Spleen (tissue), 11 donors: ENCODE results near the gene PCSK6. TPM values are rescaled to one million over a fixed set of nuclear protein-coding genes. Genes with fewer than 3 reads are reported as not detected.
A peak's percentile ranks its signal among the peaks of the same experiment; 100 is the strongest.

Source experiments
- DNase-seq: peaks from one replicate; pipeline ENCODE4 v3.0.0-alpha.2; 2020
- H3K27ac ChIP-seq, 8 donors: fragments of 200-600 bp; sonication (generic) in 7 of 8; 1 replicate in 4 of 8; 2 replicates in 4 of 8; pipeline versions ENCODE4 v1.5.0 to v1.8.0; 2016 to 2021; ENCODE audit warnings: inconsistent platforms in 4 of 8, mild to moderate bottlenecking in 4 of 8, moderate library complexity in 1 of 8
- H3K27me3 ChIP-seq, 7 donors: fragments of 200-600 bp; sonication (generic) in 6 of 7; replicated peaks in 1 of 7; 1 replicate in 4 of 7; 2 replicates in 3 of 7; pipeline versions ENCODE4 v1.5.0 to v1.8.0; 2016 to 2021; ENCODE audit warnings: inconsistent platforms in 3 of 7, mild to moderate bottlenecking in 1 of 7
- H3K36me3 ChIP-seq, 6 donors: fragments of 200-600 bp; sonication (generic) in 5 of 6; 1 replicate in 4 of 6; 2 replicates in 2 of 6; pipeline versions ENCODE4 v1.5.0 to v1.8.0; 2016 to 2021; ENCODE audit warnings: inconsistent platforms in 2 of 6
- H3K4me1 ChIP-seq, 6 donors: fragments of 200-600 bp; sonication (generic) in 5 of 6; 1 replicate in 3 of 6; 2 replicates in 3 of 6; pipeline versions ENCODE4 v1.5.0 to v1.8.0; 2016 to 2021; ENCODE audit warnings: inconsistent platforms in 3 of 6
- H3K4me3 ChIP-seq, 8 donors: fragments of 200-600 bp; sonication (generic) in 7 of 8; 1 replicate in 4 of 8; 2 replicates in 4 of 8; pipeline versions ENCODE4 v1.5.0 to v1.8.0; 2016 to 2021; ENCODE audit warnings: inconsistent platforms in 4 of 8, mild to moderate bottlenecking in 4 of 8, moderate library complexity in 2 of 8
- H3K9me3 ChIP-seq, 8 donors: fragments of 200-600 bp; sonication (generic) in 7 of 8; 1 replicate in 4 of 8; 2 replicates in 4 of 8; pipeline versions ENCODE4 v1.5.0 to v1.8.0; 2016 to 2021; ENCODE audit warnings: inconsistent platforms in 4 of 8
- POLR2A ChIP-seq, 3 donors: fragments of 450-650 bp; IDR thresholded peaks; one replicate each; pipeline ENCODE4 v1.5.1; 2017; ENCODE audit warnings: antibody characterized with exemption in 3 of 3, mild to moderate bottlenecking in 1 of 3
- POLR2AphosphoS5 ChIP-seq, 3 donors: sonication (generic); formaldehyde crosslinking; IDR thresholded peaks; one replicate each; pipeline ENCODE4 v1.5.1; 2017; ENCODE audit warnings: antibody characterized with exemption in 3 of 3
- WGBS, 5 donors: extraction: QIAGEN DNeasy Blood & Tissue Kit in 3 of 5; methylation state at CpG; one replicate each; pipeline versions ENCODE4 v1.1.5 to v1.1.7; 2013 to 2018; 5-methylcytosine and 5-hydroxymethylcytosine counted together
- intact Hi-C: fragments of 100-400 bp; cut with DNase I; formaldehyde crosslinking; loops from one replicate; pipeline ENCODE4 v1.15.0; 2023; ENCODE audit warnings: low total_unique reads
- polyA plus RNA-seq, 3 donors: library from polyadenylated mRNA; stranded (reverse); fragments of 200-250 nt; gene quantifications; one replicate each; pipeline ENCODE4 v1.2.1, GENCODE V29; 2013
- total RNA-seq, 7 donors: library from RNA; depleted of rRNA in 3 of 7; stranded (reverse); fragments of >200 nt in 3 of 7; fragmentation: NEBNext Ultra II Directional in 4 of 7; extraction: Animal tissue kit (Norgen Biotek cat#: 25700) in 4 of 7; gene quantifications; one replicate each; pipeline versions ENCODE4 v1.1.0 to v1.2.1, GENCODE V29; 2016 to 2021
- TF ChIP-seq, protein P1 (sequence below), 11 experiments: fragments of 200-600 bp in 7 of 11; fragments of 450-650 bp in 4 of 11; sonication (generic) in 4 of 11; IDR thresholded peaks in 8 of 11; conservative IDR thresholded peaks in 3 of 11; 1 replicate in 7 of 11; 2 replicates in 4 of 11; pipeline versions ENCODE4 v1.4.0 to v1.8.0; 2016 to 2021; ENCODE audit warnings: antibody characterized with exemption in 11 of 11, inconsistent platforms in 4 of 11, mild to moderate bottlenecking in 1 of 11
- donor health status: healthy with polysubstance abuse.
- donor health status: DM: no; HTN: no; CAD: no; lungs with moderate emphysema.
- donor health status: DM: no; HTN: no; CAD: no.
- donor health status: Bipolar disorder and iron deficiency.
- donor health status: healthy.
- donor health status: DM: no; HTN: no; CAD: no.
- donor health status: DM: yes; HTN: yes; CAD: no.

The PCSK6 gene
- total and polyA plus RNA-seq, 10 donors, result 10.0 to 403 (median 252) TPM

DNA sequence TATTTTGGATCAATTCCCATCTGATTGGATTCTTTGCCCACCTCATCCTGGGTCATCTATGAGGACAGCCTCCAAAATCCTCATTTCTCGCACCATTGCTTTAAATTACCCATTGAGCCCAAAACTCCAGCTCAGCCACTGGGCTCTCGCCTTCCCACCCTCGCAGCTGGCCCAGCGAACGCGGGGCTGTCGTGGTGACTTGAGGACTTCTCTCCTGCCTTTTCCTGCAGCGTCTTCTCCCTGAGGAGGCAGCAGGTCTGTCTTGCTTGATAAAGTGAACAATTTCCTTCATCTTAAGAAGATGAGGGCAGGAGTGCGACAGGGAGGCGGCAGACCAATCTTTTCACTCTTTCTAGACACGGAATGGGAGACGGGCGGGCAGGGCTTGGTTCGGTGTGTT, 161.5 kb downstream of the PCSK6 start:
- H3K9me3 ChIP-seq, result peaks cover 0 to 10% (median 4%) of the 10 kb centered on the region in 8 donors
- intact Hi-C loops, result no loop called here
- TF ChIP-seq, protein P1, sequence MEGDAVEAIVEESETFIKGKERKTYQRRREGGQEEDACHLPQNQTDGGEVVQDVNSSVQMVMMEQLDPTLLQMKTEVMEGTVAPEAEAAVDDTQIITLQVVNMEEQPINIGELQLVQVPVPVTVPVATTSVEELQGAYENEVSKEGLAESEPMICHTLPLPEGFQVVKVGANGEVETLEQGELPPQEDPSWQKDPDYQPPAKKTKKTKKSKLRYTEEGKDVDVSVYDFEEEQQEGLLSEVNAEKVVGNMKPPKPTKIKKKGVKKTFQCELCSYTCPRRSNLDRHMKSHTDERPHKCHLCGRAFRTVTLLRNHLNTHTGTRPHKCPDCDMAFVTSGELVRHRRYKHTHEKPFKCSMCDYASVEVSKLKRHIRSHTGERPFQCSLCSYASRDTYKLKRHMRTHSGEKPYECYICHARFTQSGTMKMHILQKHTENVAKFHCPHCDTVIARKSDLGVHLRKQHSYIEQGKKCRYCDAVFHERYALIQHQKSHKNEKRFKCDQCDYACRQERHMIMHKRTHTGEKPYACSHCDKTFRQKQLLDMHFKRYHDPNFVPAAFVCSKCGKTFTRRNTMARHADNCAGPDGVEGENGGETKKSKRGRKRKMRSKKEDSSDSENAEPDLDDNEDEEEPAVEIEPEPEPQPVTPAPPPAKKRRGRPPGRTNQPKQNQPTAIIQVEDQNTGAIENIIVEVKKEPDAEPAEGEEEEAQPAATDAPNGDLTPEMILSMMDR (IDR thresholded peaks at IDR 0.05 in 8 of 11, conservative IDR thresholded peaks at IDR 0.05 in 3 of 11), result no peak
- no peak for TF ChIP-seq POLR2AphosphoS5 (IDR thresholded peaks at IDR 0.05)
- TF ChIP-seq POLR2A (IDR thresholded peaks at IDR 0.05), result no peak
- WGBS, 5 donors, result 78 to 86% (median 84%) methylated on average over 14 of the region's 14 CpGs
- H3K4me3 ChIP-seq, result no peak overlapping the region
- peaks cover 0 to 72% (median 7%) of the 10 kb centered on the region in 6 donors for H3K36me3 ChIP-seq
- H3K27me3 ChIP-seq, result peaks cover 0 to 26% (median 0%) of the 10 kb centered on the region in 7 donors
- no peak overlapping the region for H3K27ac ChIP-seq
- peaks cover 0 to 21% (median 7%) of the 10 kb centered on the region in 6 donors for H3K4me1 ChIP-seq
- peak; percentile 40 for DNase-seq

DNA sequence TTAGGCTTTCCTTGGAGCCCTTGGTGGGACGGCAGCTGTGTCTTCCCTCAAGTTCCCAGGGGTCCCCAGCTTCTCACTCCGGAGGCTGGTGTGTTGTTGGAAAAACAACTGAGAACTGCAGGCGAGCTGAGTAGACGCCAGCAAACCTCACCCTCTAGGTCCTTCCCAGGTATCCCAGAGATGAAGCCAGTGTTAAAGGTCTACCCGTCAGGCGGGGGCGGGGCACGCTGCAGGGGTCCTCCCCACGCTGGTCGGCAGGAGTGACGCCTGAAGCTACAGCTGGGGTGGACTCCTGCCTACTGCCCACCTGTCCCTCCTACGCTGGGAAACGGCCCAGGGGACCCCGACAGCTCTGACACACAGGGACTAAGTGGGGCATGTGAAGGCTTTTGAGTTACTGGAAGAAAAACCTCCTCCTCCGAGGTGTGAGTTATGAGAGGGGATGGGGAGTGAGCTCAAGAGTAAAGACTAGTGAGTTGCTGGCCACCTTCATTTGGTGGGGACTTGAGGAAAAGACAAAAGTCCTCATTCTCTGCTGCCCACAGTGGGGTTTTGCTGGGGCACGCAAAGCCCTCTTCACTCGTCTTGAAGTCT, 162.3 kb downstream of the PCSK6 start:
- WGBS, 5 donors, result 74 to 80% (median 75%) methylated on average over 16 to 17 of the region's 17 CpGs
- peaks cover 0 to 3% (median 0%) of the 10 kb centered on the region in 8 donors for H3K9me3 ChIP-seq

DNA sequence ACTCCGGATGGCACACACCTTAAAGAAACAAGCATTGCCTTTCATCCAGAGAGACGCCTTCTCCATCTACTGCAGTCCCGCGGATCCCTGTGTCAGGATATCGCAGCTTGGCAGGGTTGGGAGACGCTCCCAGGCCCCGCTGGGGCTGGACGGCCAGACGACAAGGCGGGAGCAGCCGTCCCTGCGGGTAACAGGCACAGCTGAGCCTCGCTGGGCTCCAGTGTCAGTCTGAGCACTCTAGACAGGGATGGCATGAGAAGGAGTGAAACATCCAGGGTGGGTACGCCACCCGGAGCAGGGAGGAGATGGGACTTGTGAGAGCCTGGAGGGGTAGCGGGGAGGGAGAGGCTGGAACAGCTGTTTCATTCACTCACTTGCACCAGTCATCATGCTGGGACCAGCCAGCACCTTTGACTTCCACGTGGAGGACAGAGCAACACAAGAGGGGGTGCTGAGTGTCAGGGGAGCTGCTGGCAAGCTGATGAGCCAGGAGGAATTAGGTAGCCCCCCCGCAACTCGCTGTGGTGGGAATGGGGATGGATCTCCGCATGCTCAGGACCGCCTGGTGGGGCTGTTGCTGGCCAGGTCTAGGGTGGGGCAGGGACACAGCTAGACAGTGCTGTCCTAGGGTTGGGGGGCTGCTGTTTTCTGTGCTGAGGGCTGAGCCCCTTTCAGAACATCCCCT, 162.9 kb downstream of the PCSK6 start:
- intact Hi-C loops, result no loop called here
- Histone ChIP-seq H3K4me1 (peaks cover 0 to 7% (median under 1%) of the 10 kb centered on the region in 6 donors), H3K4me3 (no peak overlapping the region), H3K9me3 (no peaks in the 10 kb centered on the region), H3K27ac (peak overlapping the region in 1 of 8 donors; percentile 30), H3K27me3 (peaks cover 0 to 27% (median 0%) of the 10 kb centered on the region in 7 donors), H3K36me3 (peaks cover 0 to 86% (median 8%) of the 10 kb centered on the region in 6 donors)
- DNase-seq, result peak; percentile 65
- peak in 2 of 3 donors; percentile 16 to 55 for TF ChIP-seq POLR2AphosphoS5 (IDR thresholded peaks at IDR 0.05)
- no peak for TF ChIP-seq POLR2A (IDR thresholded peaks at IDR 0.05)
- 84 to 88% (median 87%) methylated on average over 16 to 21 of the region's 21 CpGs for WGBS, 5 donors

More for the DNA sequence above, 162.3 kb downstream of the PCSK6 start:
- no peak overlapping the region for H3K27ac ChIP-seq
- peaks cover 0 to 80% (median 8%) of the 10 kb centered on the region in 6 donors for H3K36me3 ChIP-seq
- peaks cover 0 to 13% (median 4%) of the 10 kb centered on the region in 6 donors for H3K4me1 ChIP-seq
- TF ChIP-seq, protein P1 (IDR thresholded peaks at IDR 0.05 in 8 of 11, conservative IDR thresholded peaks at IDR 0.05 in 3 of 11), result no peak
- TF ChIP-seq POLR2AphosphoS5 (IDR thresholded peaks at IDR 0.05), result peak in 1 of 3 donors; percentile 48
- intact Hi-C loops, result no loop called here
- peak; percentile 53 for DNase-seq
- H3K27me3 ChIP-seq, result peaks cover 0 to 26% (median 0%) of the 10 kb centered on the region in 7 donors
- H3K4me3 ChIP-seq, result no peak overlapping the region

GRCh38 chr15:101326026-101326315, 163.5 kb downstream of the PCSK6 start:
- H3K9me3 ChIP-seq, result no peaks in the 10 kb centered on the region
- peak; percentile 63 for DNase-seq
- TF ChIP-seq, protein P1 (IDR thresholded peaks at IDR 0.05 in 8 of 11, conservative IDR thresholded peaks at IDR 0.05 in 3 of 11), result no peak
- TF ChIP-seq POLR2AphosphoS5 (IDR thresholded peaks at IDR 0.05), result no peak
- no peak for TF ChIP-seq POLR2A (IDR thresholded peaks at IDR 0.05)
- H3K4me3 ChIP-seq, result no peak overlapping the region
- peaks cover 0 to 10% (median 2%) of the 10 kb centered on the region in 6 donors for H3K4me1 ChIP-seq
- intact Hi-C loops, result no loop called here
- 74 to 85% (median 84%) methylated on average over 8 of the region's 8 CpGs for WGBS, 5 donors
- H3K27ac ChIP-seq, result peak overlapping the region in 1 of 8 donors; percentile 30
- peaks cover 0 to 92% (median 11%) of the 10 kb centered on the region in 6 donors for H3K36me3 ChIP-seq
- peaks cover 0 to 34% (median 0%) of the 10 kb centered on the region in 7 donors for H3K27me3 ChIP-seq
